HPDE6-E6E7 (cell line): ENCODE measurements around the gene AZU1.
"Not testable (repeated sequence)": the region's sequence is repeated elsewhere in the genome, so short reads cannot be mapped to it uniquely, and the experiment has no call there.

Source experiments
- DNase-seq: peaks from one replicate; pipeline ENCODE4 v3.0.0; 2011; ENCODE audit warnings: missing footprints; ENCODE audit errors: extremely low spot score

The AZU1 gene

GRCh38 chr19:810077-810855, 17.4 kb upstream of the AZU1 start:
- no peak for DNase-seq

- no peak for DNase-seq
Measured at GRCh38 chr19:810883-811489, 16.7 kb upstream of the AZU1 start.

- DNase-seq = no peak
Measured at GRCh38 chr19:811506-812048, 16.1 kb upstream of the AZU1 start.

GRCh38 chr19:812049-812746, 15.4 kb upstream of the AZU1 start:
- DNase-seq = no peak

GRCh38 chr19:812747-813218, 14.9 kb upstream of the AZU1 start:
- no peak for DNase-seq

- DNase-seq = no peak
Measured at GRCh38 chr19:813219-814151, 14.2 kb upstream of the AZU1 start.

DNA sequence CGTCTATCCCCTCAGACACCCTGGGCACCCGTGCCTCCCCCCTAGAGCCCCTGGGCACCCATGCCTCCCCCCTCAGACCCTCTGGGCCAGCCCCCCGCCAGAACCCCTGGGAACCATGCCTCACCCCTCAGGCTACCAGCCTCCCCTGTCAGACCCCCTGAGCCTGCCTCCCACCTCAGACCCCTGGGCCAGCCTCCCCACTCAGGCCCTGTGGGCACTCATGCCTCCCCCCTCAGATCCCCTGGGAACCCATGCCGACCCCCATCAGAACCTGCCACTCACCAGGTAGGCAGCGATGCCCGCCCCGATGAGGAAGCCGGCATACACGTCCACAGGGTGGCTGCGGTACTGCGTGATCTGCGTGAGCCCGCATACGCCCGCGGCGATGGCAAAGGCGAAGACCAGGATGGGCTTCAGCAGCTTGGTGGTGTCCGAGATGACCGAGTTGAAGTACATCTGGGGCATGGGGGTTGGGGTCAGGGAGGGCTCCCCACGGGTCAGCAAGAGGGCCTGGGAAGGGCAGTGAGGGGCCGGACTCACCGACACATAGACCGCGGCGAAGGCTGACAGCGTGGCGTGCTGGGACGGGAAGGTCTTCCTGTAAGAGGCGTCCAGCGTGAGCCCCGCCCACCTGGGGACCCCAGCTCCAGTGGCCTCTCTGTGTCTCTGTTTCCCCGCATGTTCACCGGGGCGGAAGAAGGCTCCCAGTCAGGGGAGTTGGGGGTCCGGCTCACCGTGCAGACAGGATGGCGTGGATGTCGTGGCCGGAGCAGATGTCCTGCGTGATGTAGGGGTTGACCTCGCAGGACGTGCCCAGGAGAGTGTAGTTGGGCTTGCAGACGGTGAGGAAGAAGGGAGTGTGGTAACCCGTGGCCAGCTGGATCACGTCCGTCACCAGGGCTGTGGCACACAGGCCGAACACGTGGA, 13.2 kb upstream of the AZU1 start:
- DNase-seq = no peak

DNA sequence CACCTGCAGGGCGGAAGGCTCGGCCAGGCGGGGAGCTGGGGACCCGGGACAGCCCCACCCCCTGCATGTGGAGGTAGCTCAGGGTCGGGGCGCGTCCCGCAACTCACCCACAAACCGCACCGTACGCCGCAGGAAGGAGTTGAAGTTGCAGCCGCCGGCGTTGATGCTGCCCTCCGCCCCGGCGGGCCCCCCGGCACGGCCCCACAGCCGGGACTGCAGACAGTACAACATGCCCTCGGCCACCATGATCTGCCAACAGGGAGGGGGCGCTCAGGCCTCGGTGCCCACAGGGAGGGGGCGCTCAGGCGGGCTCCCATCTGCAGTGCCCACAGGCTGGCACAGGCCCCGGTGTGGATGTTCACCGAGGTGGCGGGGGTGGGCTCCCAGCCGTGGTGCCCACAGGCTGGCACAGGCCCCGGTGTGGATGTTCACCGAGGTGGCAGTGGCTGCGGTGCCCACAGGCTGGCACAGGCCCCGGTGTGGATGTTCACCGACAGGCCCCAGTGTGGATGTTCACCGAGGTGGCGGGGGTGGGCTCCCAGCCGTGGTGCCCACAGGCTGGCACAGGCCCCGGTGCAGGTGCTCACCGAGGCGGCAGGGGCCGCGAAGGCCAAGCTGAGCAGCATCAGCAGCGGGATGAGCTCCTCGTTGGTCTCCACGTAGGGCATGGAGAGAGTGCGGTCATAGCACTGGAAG, 12.4 kb upstream of the AZU1 start:
- no peak for DNase-seq

DNA sequence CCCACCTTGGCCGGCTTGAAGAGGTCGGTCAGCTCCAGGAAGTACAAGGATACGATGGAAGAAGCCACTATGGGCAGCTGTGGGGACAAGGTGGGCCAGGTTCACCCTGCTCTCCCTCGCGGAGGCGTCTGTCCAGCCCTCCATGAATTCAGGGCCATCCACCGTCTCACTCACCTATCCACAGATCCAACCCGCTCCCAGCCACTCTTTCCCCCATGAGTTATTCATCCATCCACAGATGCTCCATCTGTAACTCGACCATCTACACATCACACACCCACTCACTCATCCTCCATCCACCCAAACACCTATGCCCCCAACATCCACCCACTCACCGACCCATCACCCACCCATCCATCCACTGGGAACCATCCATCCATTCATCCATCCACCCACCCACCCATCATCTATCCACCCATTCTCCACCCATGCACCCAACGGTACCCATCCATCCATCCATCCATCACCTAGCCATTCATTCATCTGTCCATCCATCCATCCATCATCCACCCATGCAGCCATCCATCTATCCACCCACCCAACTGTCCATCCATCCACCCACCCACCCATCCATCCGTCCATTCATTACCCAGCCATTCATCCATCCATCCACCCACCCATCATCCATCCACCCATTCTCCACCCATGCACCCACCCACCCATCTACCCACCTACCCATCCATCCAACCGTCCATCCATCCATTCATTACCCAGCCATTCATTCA, 11.7 kb upstream of the AZU1 start:
- no peak for DNase-seq

DNA sequence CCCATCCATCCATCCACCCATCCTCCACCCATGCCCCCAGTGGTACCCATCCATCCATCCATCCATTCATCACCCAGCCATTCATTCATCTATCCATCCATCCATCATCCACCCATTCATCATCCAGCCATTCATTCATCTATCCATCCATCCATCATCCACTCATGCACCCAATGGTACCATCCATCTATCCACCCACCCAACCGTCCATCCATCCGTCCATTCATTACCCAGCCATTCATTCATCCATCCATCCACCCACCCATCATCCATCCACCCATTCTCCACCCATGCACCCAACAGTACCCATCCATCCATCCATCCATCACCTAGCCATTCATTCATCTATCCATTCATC, 11.2 kb upstream of the AZU1 start:
- no peak for DNase-seq

GRCh38 chr19:820212-820611, 7.4 kb upstream of the AZU1 start:
- DNase-seq = not testable (repeated sequence)

DNA sequence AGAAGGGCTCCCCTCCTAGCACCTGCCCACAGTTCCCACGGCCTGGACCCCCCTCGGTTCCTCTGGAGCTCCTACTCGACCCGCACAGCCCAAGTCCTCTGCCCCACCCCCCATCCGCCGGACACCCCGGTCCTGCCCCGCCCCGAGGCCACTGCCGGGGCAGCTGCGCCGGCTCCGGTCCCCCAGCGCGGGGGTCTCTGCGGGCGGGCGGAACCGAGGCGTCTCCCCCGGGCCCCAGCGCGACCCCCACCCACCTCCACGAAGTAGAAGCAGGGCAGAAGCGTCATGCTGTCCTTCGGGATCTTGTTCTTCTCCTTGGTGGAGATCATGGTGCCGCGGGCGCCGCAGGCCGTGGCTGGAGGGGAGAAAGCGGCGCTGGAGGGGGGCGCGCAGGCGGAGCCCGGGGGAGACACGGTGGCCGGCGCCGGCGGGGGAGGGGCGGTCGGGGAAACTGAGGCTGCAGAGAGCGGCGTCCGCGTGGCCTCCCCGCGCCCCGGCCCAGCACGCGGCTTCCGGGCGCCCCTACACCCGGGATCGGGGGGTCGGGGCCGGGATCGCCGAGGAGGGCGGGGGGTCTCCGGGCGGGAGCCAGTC, 6.3 kb upstream of the AZU1 start:
- no peak for DNase-seq

GRCh38 chr19:821825-822503, 5.7 kb upstream of the AZU1 start, which contains the start of gene PLPPR3:
PLPPR3 (minus strand) TSS chr19:821955; CDS start chr19:821559, 396 bp downstream.
- no peak for DNase-seq

DNA sequence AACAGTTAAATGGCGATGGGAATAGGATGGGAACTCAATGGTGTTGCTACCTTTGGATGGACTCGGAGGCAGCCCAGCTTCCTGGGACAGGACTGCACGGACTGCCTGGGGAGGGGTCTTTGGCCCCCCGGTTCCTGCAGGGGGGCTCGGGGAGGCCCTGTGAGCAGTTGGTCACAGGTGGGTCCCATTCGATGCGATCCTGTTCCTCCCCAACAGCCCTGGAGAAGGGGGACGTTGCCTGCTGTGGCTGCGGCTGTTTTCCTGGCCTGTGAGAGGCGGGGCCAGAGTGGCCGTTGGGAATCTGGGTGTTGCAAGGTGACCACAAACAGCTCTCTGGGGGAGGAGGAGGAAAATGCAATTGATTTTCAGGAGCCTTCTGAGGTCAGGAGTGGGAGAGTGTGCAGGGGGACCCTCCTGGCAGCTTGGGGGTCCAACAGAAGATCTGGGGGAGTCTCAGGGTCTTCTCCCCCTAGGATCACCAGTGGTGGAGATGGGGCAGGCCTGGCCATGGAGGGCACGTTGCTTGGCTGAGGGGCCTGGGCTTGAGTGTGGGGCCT, 4.0 kb upstream of the AZU1 start:
- no peak for DNase-seq

- no peak for DNase-seq
Measured at GRCh38 chr19:824885-825284, 2.8 kb upstream of the AZU1 start.

GRCh38 chr19:825897-826644, 1.6 kb upstream of the AZU1 start:
- DNase-seq = no peak

DNA sequence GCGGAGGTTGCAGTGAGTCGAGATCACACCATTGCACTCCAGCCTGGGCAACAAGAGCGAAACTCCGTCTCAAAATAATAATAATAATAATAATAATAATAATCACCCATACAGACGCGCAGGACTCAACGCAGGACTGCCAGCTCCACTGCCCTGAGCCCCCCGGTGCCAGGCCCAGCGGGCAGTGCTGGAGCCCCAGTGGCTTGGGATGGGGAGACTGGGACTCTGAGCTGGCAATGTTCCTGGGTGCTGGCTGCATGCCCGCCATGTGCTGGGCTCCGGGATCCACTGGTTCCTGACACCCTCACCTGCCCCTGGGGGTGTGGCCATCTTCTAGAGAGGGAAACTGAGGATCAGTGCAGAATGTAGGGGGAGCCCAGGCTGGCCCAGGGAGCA, 325 bp upstream of the AZU1 start:
- DNase-seq = no peak
